ENCODE results near the gene PAX5. TPM values are rescaled to one million over a fixed set of nuclear protein-coding genes. Genes with fewer than 3 reads are reported as not detected.

The PAX5 gene
- total RNA-seq, 2 experiments from 2014 or later: 62.5 to 141 TPM

DNA sequence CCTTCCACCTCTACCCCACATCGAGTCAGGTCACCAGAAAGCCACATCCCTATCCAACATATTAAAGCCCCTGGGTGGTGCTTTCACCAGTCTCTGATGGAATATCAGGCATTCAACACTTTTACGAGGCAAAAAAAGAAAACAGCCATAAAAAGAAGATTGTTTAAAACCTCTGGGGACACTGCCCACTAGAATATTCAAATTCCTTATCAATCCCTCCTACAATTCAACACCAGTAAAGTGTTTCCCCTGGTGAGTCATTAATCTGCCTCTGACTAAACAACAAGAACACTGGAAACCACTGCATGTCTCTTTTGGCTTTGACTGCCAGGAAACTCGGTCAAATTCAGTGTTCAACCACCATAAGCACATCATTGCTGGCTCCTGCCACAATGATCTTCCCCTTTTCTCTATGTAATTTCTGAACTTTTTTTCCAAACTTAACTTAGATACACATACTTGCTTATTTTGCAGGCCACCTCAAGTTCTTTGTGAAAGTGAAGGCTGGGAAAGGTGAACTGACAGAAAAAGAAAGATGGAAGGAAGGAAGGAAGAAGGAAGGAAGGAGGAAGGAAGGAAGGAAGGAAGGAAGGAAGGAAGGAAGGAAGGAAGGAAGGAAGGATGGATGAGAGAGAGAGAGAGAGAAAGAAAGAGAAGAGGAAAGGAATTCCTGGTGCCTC lies 105.3 kb downstream of the PAX5 start:
- intact Hi-C loops (cut with micrococcal nuclease; ENCODE audit: unreplicated experiment): no loop called here
- peaks cover 90% of the 10 kb centered on the region for H3K36me3 ChIP-seq (ENCODE audit: insufficient read depth, low read length)
- no peak for DNase-seq (ENCODE audit: low spot score)
- no peaks in the 10 kb centered on the region for H4K20me1 ChIP-seq (ENCODE audit: insufficient read depth, low read length)
- TF ChIP-seq EZH2phosphoT487 (IDR thresholded peaks at IDR 0.05; ENCODE audit: borderline replicate concordance, low read depth, low read length): no peak
- TF ChIP-seq, protein P1, sequence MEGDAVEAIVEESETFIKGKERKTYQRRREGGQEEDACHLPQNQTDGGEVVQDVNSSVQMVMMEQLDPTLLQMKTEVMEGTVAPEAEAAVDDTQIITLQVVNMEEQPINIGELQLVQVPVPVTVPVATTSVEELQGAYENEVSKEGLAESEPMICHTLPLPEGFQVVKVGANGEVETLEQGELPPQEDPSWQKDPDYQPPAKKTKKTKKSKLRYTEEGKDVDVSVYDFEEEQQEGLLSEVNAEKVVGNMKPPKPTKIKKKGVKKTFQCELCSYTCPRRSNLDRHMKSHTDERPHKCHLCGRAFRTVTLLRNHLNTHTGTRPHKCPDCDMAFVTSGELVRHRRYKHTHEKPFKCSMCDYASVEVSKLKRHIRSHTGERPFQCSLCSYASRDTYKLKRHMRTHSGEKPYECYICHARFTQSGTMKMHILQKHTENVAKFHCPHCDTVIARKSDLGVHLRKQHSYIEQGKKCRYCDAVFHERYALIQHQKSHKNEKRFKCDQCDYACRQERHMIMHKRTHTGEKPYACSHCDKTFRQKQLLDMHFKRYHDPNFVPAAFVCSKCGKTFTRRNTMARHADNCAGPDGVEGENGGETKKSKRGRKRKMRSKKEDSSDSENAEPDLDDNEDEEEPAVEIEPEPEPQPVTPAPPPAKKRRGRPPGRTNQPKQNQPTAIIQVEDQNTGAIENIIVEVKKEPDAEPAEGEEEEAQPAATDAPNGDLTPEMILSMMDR (conservative IDR thresholded peaks at IDR 0.05; ENCODE audit: low read length): no peak
- no peaks in the 10 kb centered on the region for H3K79me2 ChIP-seq (ENCODE audit: insufficient read depth, low read depth, low read length)
- H3K4me1 ChIP-seq (ENCODE audit: insufficient read depth, low read length, poor library complexity, severe bottlenecking): no peaks in the 10 kb centered on the region
- no peaks in the 10 kb centered on the region; the same call in 1 of the 2 replicates for H3K9me3 ChIP-seq (ENCODE audit: low read length)
- no peaks in the 10 kb centered on the region for H3K9me2 ChIP-seq (ENCODE audit: insufficient read depth, low read length)
- no peak overlapping the region for H2AFZ ChIP-seq (ENCODE audit: low read length)
- no peak overlapping the region for H3K4me3 ChIP-seq (ENCODE audit: low read depth, low read length, poor library complexity, severe bottlenecking)
- ChIA-PET POLR2A (interaction anchor here (1.1 kb wide), 1 partner anchor 9 kb away, joined by 4 read pairs; no protein-coding TSS in a partner anchor), CTCF (ENCODE audit: unreplicated experiment) (no interaction called here)
- BruUV-seq (replicated peaks): no TSS peak
- no peak overlapping the region for H3K27ac ChIP-seq (ENCODE audit: low read depth, low read length, poor library complexity, severe bottlenecking)
- H3K4me2 ChIP-seq (ENCODE audit: low read length): no peak overlapping the region

DNA sequence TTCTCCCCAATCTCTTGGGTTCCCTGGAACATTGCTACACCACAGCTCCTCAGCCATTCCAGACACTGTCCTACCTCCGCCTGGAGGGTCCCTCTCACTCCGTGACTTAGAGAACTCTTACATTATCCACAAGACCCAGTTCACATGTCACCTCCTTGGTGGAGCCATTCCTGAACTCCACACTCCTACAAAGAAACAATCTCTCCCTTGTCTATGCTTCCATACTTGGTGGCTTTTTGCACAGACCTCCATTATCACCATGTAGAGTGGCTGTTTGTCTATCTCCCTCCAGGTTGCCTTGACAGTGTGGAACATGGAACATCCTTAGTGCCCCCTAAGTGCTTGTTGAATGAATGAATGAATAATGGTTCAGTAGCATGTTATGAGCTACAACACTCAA lies 105.9 kb downstream of the PAX5 start:
- H2AFZ ChIP-seq (ENCODE audit: low read length): no peak overlapping the region
- ChIA-PET POLR2A (interaction anchor here (1.1 kb wide), 1 partner anchor 10 kb away, joined by 4 read pairs; no protein-coding TSS in a partner anchor), CTCF (ENCODE audit: unreplicated experiment) (no interaction called here)
- no peak for DNase-seq (ENCODE audit: low spot score)
- H3K4me1 ChIP-seq (ENCODE audit: insufficient read depth, low read length, poor library complexity, severe bottlenecking): no peaks in the 10 kb centered on the region
- no peaks in the 10 kb centered on the region for H3K9me2 ChIP-seq (ENCODE audit: insufficient read depth, low read length)
- H3K9me3 ChIP-seq (ENCODE audit: low read length): no peaks in the 10 kb centered on the region; the same call in 1 of the 2 replicates
- H3K36me3 ChIP-seq (ENCODE audit: insufficient read depth, low read length): peaks cover 90% of the 10 kb centered on the region
- no TSS peak for BruUV-seq (replicated peaks)
- H3K27ac ChIP-seq (ENCODE audit: low read depth, low read length, poor library complexity, severe bottlenecking): no peak overlapping the region
- no peak for TF ChIP-seq EZH2phosphoT487 (IDR thresholded peaks at IDR 0.05; ENCODE audit: borderline replicate concordance, low read depth, low read length)
- TF ChIP-seq, protein P1 (conservative IDR thresholded peaks at IDR 0.05; ENCODE audit: low read length): no peak
- H3K79me2 ChIP-seq (ENCODE audit: insufficient read depth, low read depth, low read length): no peaks in the 10 kb centered on the region
- intact Hi-C loops (cut with micrococcal nuclease; ENCODE audit: unreplicated experiment): no loop called here
- no peaks in the 10 kb centered on the region for H4K20me1 ChIP-seq (ENCODE audit: insufficient read depth, low read length)
- no peak overlapping the region for H3K4me2 ChIP-seq (ENCODE audit: low read length)
- no peak overlapping the region for H3K4me3 ChIP-seq (ENCODE audit: low read depth, low read length, poor library complexity, severe bottlenecking)

DNA sequence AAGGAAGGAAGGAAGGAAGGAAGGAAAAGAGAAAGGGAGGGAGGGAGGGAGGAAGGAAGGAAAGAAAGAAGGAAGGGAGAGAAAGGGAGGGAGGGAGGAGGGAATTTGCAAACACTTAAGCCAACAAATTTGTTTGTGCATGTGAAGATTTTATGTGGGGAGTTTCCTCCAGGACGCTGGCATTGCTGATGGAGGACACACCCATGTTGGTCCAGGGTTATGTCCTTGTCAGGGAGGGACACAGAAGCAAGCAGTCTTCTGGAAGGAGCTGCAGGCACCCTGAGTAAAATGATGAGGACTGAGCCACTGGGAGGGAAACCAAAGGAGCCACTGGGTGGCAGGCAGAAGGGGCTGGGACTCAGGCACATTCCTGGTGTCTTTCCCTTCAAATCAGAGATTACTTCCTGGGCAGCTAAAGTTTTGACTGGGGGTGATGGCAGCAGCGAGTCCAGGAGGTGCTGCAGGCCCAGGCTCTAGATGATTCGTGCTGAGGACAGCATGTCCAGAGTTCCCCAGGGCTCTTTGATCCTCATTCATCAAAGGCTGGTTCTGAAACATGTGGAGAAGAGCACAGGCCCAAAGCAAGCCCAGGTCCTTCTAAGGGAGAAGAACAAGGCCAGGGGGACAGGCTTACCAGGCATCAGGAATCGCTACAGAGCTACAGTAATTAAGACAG lies 109.2 kb downstream of the PAX5 start:
- Histone ChIP-seq H3K4me3 (ENCODE audit: low read depth, low read length, poor library complexity, severe bottlenecking) (no peak overlapping the region), H3K9me2 (ENCODE audit: insufficient read depth, low read length) (no peaks in the 10 kb centered on the region), H3K4me2 (ENCODE audit: low read length) (no peak overlapping the region), H3K36me3 (ENCODE audit: insufficient read depth, low read length) (peaks cover 87% of the 10 kb centered on the region), H4K20me1 (ENCODE audit: insufficient read depth, low read length) (no peaks in the 10 kb centered on the region), H3K4me1 (ENCODE audit: insufficient read depth, low read length, poor library complexity, severe bottlenecking) (no peaks in the 10 kb centered on the region), H2AFZ (ENCODE audit: low read length) (no peak overlapping the region), H3K27ac (ENCODE audit: low read depth, low read length, poor library complexity, severe bottlenecking) (no peak overlapping the region), H3K9me3 (ENCODE audit: low read length) (no peaks in the 10 kb centered on the region), H3K79me2 (ENCODE audit: insufficient read depth, low read depth, low read length) (no peaks in the 10 kb centered on the region)
- no TSS peak for BruUV-seq (replicated peaks)
- CTCF ChIA-PET (ENCODE audit: unreplicated experiment): no interaction called here
- POLR2A ChIA-PET: no interaction called here
- no peak for DNase-seq (ENCODE audit: low spot score)
- intact Hi-C loops (cut with micrococcal nuclease; ENCODE audit: unreplicated experiment): no loop called here
- TF ChIP-seq, protein P1 (conservative IDR thresholded peaks at IDR 0.05; ENCODE audit: low read length): no peak
